HG02973 (cell line): Measurements from ENCODE around the gene KCNAB1.
A peak's percentile ranks its signal among the peaks of the same experiment; 100 is the strongest.
"Not testable (repeated sequence)": the region's sequence is repeated elsewhere in the genome, so short reads cannot be mapped to it uniquely, and the experiment has no call there.

ENCODE experiments used
- ATAC-seq: cut with Tn5 transposase; IDR thresholded peaks from one replicate; pipeline ENCODE4 v1.9.1; 2021; ENCODE audit warnings: moderate library complexity; ENCODE audit not compliant: unreplicated experiment

The KCNAB1 gene

DNA sequence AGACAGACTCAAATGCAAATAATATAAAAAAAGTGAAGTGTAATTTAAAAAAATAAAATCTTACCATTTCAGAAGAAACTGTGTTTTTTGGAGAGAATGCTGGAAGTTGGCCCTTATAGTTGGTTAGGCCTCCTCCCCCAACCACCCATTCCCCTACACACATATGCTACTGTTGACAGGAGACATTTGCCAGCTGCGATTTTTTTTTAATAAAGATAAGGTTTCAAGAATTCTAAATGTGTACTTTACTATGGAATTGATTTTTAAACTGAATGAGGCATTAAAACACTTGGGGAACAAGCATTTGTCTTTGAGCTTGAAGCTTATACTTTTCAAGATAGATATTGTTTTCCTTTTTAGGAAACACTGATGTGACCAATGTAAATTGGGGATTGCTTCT, 438.9 kb downstream of the KCNAB1 start:
- no peak for ATAC-seq

- no peak for ATAC-seq
These were observed 441.2 kb downstream of the KCNAB1 start for GRCh38 chr3:156561533-156561932.

DNA sequence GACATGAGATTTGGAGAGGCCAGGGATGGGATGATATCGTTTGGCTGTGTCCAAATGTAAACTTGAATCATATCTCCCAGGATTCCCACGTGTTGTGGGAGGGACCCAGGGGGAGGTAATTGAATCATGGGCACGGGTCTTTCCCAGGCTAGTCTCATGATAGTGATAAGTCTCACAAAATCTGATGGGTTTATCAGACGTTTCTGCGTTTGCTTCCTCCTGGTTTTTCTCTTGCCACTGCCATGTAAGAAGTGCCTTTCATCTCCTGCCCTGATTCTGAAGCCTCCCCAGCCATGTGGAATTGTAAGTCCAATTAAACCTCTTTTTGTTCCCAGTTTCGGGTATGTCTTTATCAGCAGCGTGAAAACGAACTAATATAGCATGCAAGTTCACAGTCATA, 442.1 kb downstream of the KCNAB1 start:
- not testable (repeated sequence) for ATAC-seq

GRCh38 chr3:156563900-156564682, 443.7 kb downstream of the KCNAB1 start:
- ATAC-seq, result no peak

- ATAC-seq, result not testable (repeated sequence)
These were observed 448.6 kb downstream of the KCNAB1 start for GRCh38 chr3:156569016-156569415.

DNA sequence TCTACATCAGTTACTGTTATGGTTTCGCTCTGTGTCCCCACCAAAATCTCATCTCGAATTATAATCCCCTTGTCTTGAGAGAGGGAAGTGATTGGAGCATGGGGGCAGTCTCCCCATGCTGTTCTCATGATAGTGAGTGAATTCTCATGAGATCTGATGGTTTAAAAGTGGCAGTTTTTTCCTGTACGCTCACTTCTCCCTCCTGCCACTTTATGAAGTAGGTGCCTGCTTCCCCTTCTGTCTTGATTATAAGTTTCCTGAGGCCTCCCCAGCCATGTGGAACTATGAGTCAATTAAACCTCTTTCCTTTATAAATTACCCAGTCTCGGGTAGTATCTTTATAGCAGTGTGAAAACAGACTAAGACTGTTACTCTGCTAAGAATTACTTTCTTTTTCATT, 449.5 kb downstream of the KCNAB1 start:
- ATAC-seq, result not testable (repeated sequence)

DNA sequence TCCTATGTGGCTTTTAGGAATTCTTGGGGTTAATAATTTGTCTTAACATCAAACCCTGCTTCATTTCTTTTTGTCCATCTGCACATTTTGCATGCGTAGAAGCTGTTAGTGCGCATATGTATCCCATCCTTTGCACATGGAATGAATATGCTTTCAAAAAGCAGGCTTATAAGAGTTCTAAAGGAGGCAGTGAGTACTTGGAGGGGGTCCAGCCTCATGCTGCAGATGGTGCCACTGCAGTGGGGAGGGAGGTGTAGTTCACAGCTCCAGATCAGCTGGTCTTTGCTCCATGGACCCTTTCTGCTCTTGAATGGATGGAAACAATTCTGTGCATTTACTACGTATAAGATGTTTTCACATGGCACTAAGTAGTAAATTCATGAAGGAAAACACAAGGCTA, 455.3 kb downstream of the KCNAB1 start:
- no peak for ATAC-seq

DNA sequence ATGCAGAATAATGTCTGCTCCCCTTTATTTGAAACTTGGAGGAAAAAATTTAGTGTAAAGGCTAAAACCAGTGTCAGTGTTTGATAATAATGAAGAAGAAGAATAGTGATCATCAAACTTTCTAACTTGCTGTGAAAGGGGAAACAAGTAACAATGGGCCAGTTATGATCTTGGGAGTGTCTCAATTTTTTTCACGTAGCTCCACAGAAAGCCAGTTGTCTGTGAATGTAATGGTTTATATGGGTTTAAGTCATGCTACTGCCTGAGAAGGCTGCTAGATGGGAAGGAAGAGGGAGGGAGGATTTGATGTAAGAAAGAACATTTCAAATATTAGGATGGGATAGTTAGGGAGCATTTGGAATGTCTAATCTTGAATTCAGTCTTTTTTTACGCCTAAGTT, 455.7 kb downstream of the KCNAB1 start:
- no peak for ATAC-seq

DNA sequence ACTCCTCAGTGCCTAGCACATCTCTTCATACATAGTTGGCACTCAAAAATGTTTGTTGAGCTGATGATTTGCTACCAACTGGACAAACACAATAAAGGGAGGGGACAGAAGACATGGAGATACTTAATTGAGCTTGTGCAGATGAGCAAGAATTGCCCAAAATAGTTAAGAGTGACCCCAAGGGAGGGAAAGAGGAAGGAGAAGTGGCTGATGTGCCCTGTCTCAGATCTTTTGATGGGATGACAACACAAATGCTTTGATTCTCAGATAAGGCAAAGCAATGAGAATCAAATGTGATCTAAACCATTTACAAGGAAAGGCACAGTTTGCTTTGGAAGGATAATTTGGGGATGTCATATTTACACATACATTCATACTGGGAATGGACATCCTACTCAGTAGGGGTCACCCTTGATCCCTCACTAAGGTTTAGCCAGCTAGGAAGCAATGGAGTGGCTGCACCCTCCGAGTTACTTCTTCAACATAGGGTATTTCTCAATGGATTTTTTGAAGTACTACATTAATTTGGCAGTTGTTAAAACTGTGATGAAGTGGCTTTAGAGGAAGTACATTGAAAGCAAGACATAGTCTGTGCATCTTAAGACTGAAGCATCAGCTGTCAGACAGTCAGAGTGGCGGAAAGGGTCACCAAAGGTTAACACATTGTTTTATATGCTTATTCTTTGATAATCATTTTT, 456.4 kb downstream of the KCNAB1 start:
- no peak for ATAC-seq

GRCh38 chr3:156577736-156578135, 457.4 kb downstream of the KCNAB1 start:
- ATAC-seq, result no peak

DNA sequence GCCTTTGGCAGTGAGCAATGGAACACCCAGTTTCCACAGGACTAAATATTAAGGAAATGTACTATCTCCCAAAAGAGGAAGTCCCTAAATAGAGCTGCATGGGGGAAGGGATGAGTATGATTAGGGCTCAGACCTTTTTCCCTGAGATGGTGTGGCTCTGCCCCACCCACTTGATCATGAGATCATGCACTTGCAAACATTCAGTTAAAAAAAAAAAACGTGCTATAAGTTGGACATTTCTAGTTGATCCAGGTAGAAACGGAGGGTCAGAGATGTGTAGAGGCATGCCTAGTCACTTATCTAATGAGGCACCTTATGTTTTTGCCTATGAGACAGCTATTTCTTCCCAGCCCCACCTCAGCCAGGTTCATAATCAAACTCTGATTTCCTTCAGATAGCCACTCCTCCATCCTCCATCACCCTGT, 459.1 kb downstream of the KCNAB1 start:
- no peak for ATAC-seq

- ATAC-seq, result no peak
These were observed 460.7 kb downstream of the KCNAB1 start for GRCh38 chr3:156581033-156581432.

DNA sequence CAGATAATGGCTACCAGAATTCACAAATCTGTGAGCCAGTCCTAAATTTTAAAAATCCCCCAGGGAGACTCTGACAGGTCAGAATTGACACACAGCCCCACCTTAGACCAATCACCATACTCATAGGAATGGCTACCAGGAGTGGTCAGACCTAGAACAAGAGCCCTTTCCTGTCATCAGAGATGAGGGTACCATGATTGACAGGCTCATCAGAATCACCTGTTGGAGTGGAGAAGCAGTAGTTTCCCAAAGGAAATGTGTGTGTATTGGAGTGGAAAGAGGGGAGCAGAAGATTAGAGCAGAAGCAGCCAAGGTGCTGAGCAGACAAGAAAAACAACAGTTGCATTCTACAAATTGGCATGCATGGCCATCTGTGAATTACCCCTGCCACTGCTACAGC, 461.6 kb downstream of the KCNAB1 start:
- no peak for ATAC-seq

DNA sequence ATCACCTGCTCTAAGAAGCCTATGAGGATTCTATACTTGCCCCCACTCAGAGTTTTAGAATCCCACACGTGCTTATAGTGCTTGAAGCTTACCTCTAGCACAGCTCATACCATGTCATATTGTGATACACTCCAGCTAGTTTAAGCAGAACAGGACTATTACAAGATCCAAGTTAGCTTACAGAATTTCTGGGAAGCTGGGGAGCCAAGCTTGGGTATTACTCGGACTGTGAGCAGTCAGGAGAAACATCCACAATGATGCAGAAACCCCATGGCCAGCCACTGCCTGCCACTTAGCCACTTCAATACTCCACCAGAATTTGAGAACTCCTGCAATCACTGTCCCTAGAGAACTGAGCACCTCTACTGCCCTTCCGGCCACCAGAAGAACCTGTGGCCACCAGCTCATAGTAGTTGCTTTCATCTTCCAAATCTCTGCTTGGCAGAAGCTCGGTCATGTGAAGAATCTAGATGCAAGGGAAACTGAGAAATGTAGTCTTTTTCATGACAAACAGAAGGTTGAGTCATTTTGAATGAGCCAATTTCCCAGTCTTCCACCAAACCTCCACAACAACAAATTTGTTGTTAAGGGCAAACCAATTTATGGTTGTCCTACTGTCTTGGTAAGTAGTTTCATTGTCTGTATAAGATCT, 462.3 kb downstream of the KCNAB1 start:
- no peak for ATAC-seq

DNA sequence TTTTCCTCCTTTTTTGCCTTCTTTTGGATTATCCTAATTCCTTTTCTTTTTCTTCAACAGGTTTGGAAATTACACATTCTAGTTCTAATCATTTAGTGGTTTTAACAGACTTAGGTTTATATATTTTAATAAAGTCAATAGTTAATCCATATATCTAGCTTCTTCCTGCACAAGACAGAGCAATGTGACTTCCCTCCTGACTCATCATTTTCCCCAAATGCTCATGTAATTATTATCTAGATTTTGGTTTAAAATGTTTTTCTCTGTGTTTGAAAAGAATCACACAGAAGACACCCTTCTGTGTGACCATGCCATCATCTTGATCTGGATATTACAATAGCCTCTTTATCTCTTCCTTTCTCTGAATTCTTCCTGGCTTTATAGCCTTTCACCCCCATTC, 463.1 kb downstream of the KCNAB1 start:
- ATAC-seq, result no peak

DNA sequence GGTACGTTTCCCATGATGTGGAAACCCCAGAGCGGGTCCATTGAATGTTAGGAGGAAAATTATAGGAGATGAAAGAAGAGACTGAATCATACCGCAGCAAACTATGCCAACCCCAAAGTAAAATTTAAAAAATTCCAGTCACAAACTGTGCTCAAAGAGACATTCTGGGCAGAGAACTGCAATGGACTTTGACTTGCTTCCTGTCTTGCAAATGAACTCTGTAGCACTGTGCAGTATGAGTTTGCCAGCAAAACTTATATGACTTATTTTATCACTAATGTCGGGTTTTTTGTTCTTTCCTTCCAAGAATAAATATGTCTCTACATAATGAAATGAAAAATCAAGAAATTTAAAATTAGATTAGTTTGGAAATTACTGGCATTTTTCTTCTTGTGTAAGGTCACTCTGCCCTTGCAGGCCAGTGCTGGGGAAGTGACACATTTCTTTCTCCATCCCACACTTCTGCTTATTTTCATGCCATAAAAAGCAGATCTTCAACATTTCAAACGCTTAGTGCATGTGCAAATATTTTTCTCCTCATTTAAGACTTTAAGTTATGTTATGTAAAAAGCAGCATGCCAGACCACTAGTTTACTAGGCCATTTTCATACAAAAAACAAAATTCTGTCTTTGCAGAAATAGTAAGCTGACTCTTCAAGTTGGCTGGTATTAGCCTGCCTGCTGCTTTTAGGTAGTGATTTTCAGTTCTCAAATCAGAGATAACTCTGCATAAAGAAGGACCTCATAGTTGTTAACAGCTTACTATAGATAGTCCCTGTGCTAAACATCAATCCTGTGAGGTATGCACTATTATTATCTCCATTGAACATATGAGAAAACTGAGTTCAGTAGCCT, 466.8 kb downstream of the KCNAB1 start:
- peak; percentile 60 for ATAC-seq

GRCh38 chr3:156587760-156588069, 467.3 kb downstream of the KCNAB1 start:
- ATAC-seq, result no peak
